Mucosa of descending colon (tissue), 3 donors: Measurements from ENCODE around the gene MEAF6. TPM values are rescaled to one million over a fixed set of nuclear protein-coding genes. Genes with fewer than 3 reads are reported as not detected.
A peak's percentile ranks its signal among the peaks of the same experiment; 100 is the strongest.
"Not testable (repeated sequence)": the region's sequence is repeated elsewhere in the genome, so short reads cannot be mapped to it uniquely, and the experiment has no call there.

Experiments used
- ATAC-seq: fragments of 200-7000 bp; cut with Tn5 transposase; one replicate; pipeline ENCODE4 v1.9.1; 2020; ENCODE audit warnings: mild to moderate bottlenecking, moderate library complexity
- DNase-seq, 3 donors: peaks; one replicate each; pipeline ENCODE4 v3.0.0-alpha.2; 2020
- H3K36me3 ChIP-seq: fragments of 200-600 bp; one replicate; pipeline ENCODE4 v1.8.0; 2021; ENCODE audit warnings: low read depth, mild to moderate bottlenecking
- H3K4me1 ChIP-seq: fragments of 200-600 bp; one replicate; pipeline ENCODE4 v1.8.0; 2021; ENCODE audit warnings: low read depth, mild to moderate bottlenecking
- H3K4me3 ChIP-seq: fragments of 200-600 bp; one replicate; pipeline ENCODE4 v1.8.0; 2021; ENCODE audit warnings: mild to moderate bottlenecking
- H3K9me3 ChIP-seq: fragments of 200-600 bp; one replicate; pipeline ENCODE4 v1.8.0; 2021; ENCODE audit warnings: mild to moderate bottlenecking
- CTCF ChIP-seq: fragments of 200-600 bp; IDR thresholded peaks from one replicate; pipeline ENCODE4 v1.8.0; 2022; ENCODE audit warnings: antibody characterized with exemption, mild to moderate bottlenecking
- intact Hi-C, 2 donors: fragments of 100-400 bp; cut with DNase I in 1 of 2; cut with micrococcal nuclease in 1 of 2; formaldehyde crosslinking; loops; one replicate each; pipeline versions ENCODE4 v1.11.0 to v1.11.1; 2022; cut with DNase I, micrococcal nuclease
- total RNA-seq, 3 donors: library from RNA; stranded (reverse); fragmentation: NEBNext Ultra II Directional in 2 of 3; extraction: Animal tissue kit (Norgen Biotek cat#: 25700) in 2 of 3; gene quantifications; one replicate each; pipeline versions ENCODE4 v1.2.1 to v1.2.4, GENCODE V29; 2021 to 2023
- donor health status: DM: no; HTN: no; CAD: no; lungs with moderate emphysema.
- donor health status: DM: no; HTN: no; CAD: no.
- donor health status: DM: no; HTN: yes; CAD: no.

Gene MEAF6
- total RNA-seq, 3 donors from 2014 or later: 30.2 to 59.5 (median 35.4) TPM

- Histone ChIP-seq H3K4me1 (peaks cover 21% of the 10 kb centered on the region), H3K9me3 (no peaks in the 10 kb centered on the region), H3K36me3 (no peaks in the 10 kb centered on the region), H3K4me3 (peak overlapping the region; percentile 91)
- DNase-seq (no peak), ATAC-seq (no peak)
- intact Hi-C loops: no loop called here
- TF ChIP-seq CTCF: no peak
These were observed 39.0 kb upstream of the MEAF6 start for GRCh38 chr1:37553598-37553926.

DNA sequence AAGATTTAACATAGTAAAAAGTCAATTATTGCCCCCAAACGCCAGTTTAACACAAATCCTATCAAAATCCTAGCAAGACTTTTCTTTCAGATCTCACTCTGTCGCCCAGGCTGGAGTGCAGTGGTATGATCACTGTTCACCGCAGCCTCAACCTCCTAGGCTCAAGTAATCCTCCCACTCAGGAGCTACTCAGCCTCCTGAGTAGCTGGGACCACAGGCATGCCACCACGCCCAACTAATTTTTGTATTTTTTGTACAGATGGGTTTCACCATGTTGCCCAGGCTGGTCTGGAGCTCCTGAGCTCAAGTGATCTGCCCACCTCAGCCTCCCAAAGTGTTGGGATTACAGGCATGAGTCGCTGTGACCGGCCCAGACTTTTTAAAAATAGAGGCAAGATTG is 34.8 kb upstream of the MEAF6 start:
- DNase-seq (no peak), ATAC-seq (no peak)
- Histone ChIP-seq H3K9me3 (no peaks in the 10 kb centered on the region), H3K4me1 (peaks cover 16% of the 10 kb centered on the region), H3K36me3 (no peaks in the 10 kb centered on the region), H3K4me3 (no peak overlapping the region)
- TF ChIP-seq CTCF: no peak
- intact Hi-C loops: no loop called here

GRCh38 chr1:37545019-37545418 is 30.5 kb upstream of the MEAF6 start:
- Histone ChIP-seq H3K36me3 (no peaks in the 10 kb centered on the region), H3K9me3 (no peaks in the 10 kb centered on the region), H3K4me1 (no peaks in the 10 kb centered on the region), H3K4me3 (no peak overlapping the region)
- TF ChIP-seq CTCF: no peak
- intact Hi-C loops: no loop called here
- DNase-seq (no peak), ATAC-seq (no peak)

DNA sequence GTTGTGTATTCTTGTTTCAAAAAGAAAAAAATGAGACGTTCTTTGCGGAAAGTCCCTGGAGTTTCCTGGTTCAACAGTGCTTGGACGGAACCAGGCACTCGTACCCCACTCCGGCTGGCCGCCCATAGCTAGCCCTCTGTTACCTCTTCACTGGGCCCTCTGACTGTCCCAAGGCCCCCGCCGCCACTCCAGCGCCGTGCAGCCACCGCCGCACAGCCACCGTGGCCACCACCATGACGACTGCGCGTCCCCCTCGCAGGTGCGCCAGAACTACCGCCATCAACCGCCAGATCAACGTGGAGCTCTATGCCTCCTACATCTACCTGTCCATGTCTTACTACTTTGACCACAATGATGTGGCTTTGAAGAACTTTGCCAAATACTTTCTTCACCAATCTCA is 30.0 kb upstream of the MEAF6 start:
- no peaks in the 10 kb centered on the region for H3K9me3 ChIP-seq
- no peaks in the 10 kb centered on the region for H3K36me3 ChIP-seq
- DNase-seq: no peak
- ATAC-seq: no peak
- TF ChIP-seq CTCF: no peak
- intact Hi-C loops: no loop called here
- H3K4me1 ChIP-seq: no peaks in the 10 kb centered on the region
- H3K4me3 ChIP-seq: no peak overlapping the region

- Histone ChIP-seq H3K4me3 (no peak overlapping the region), H3K36me3 (peaks cover 5% of the 10 kb centered on the region), H3K9me3 (no peaks in the 10 kb centered on the region), H3K4me1 (no peaks in the 10 kb centered on the region)
- no peak for DNase-seq
- intact Hi-C loops: no loop called here
- TF ChIP-seq CTCF: no peak
- ATAC-seq: no peak
These were observed 25.6 kb upstream of the MEAF6 start for GRCh38 chr1:37540036-37540785.

DNA sequence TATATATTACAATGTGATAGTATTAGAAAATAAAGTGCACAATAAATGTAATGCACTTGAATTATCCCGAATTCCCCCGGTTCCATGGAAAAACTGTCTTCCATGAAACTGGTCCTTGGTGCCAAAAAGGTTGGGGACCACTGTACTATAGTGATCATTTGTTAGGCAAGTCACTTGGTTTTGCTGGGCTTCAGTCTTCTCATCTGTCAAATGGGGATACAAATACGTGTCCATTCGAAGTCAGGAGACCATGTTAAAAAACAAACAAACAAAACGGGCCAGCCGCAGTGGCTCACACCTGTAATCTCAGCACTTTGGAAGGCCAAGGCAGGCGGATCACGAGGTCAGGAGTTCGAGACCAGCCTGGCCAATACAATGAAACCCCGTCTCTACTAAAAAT is 24.6 kb upstream of the MEAF6 start:
- H3K36me3 ChIP-seq, H3K4me3 ChIP-seq, intact Hi-C loops: not testable (repeated sequence)

More for the DNA sequence above, 24.6 kb upstream of the MEAF6 start:
- H3K9me3 ChIP-seq, H3K4me1 ChIP-seq, DNase-seq, ATAC-seq: not testable (repeated sequence)
